ENCODE measurements around the gene CBARP. TPM values are rescaled to one million over a fixed set of nuclear protein-coding genes. Genes with fewer than 3 reads are reported as not detected.
A peak's percentile ranks its signal among the peaks of the same experiment; 100 is the strongest.

CBARP gene
- total and polyA plus RNA-seq, 2 of the 13 experiments (the other 11 are each of a cell fraction or from before 2014, with no cell fraction given), result 1.2 to 1.4 TPM

GRCh38 chr19:1205114-1206099, 32.4 kb downstream of the CBARP start, which contains the start of gene STK11 (continued):
- no peak for TF ChIP-seq SMAD9 (CRISPR knock-in tag; IDR thresholded peaks at IDR 0.05)
- TF ChIP-seq ZNF770 (CRISPR knock-in tag; IDR thresholded peaks at IDR 0.05), result peak; percentile 27; the same call in 1 of the 2 replicates
- 0 out of 2 replicates have a peak, but pooled peaks have one; percentile 20 for TF ChIP-seq YEATS2 (CRISPR knock-in tag; IDR thresholded peaks at IDR 0.05; ENCODE audit: borderline replicate concordance)
- no peak for TF ChIP-seq SRSF4 (IDR thresholded peaks at IDR 0.05; ENCODE audit: low read depth, low read length, poor library complexity, severe bottlenecking)
- TF ChIP-seq HOXA9 (CRISPR knock-in tag; IDR thresholded peaks at IDR 0.05; ENCODE audit: borderline replicate concordance), result no peak
- no peak for TF ChIP-seq ZBTB42 (CRISPR knock-in tag; IDR thresholded peaks at IDR 0.05)
- no peak for TF ChIP-seq ZC3H4 (CRISPR knock-in tag; IDR thresholded peaks at IDR 0.05; ENCODE audit: borderline replicate concordance)
- peak; percentile 56 for TF ChIP-seq MED1 (CRISPR knock-in tag; IDR thresholded peaks at IDR 0.05)
- TF ChIP-seq RAD21 (CRISPR knock-in tag; IDR thresholded peaks at IDR 0.05), result no peak; the same call in 1 of the 2 replicates
- TF ChIP-seq ZNF570 (CRISPR knock-in tag; IDR thresholded peaks at IDR 0.05; ENCODE audit: borderline replicate concordance), result no peak
- TF ChIP-seq PBX2 (CRISPR knock-in tag; IDR thresholded peaks at IDR 0.05), result peak; percentile 95
- TF ChIP-seq DMTF1 (CRISPR knock-in tag; IDR thresholded peaks at IDR 0.05), result no peak
- no peak for TF ChIP-seq KLF15 (CRISPR knock-in tag; IDR thresholded peaks at IDR 0.05; ENCODE audit: borderline replicate concordance)
- no peak for TF ChIP-seq NRL (CRISPR knock-in tag; IDR thresholded peaks at IDR 0.05; ENCODE audit: borderline replicate concordance)
- 0 out of 2 replicates have a peak, but pooled peaks have one; percentile 71 for TF ChIP-seq SMAD1 (CRISPR knock-in tag; IDR thresholded peaks at IDR 0.05; ENCODE audit: borderline replicate concordance, low read depth)
- TF ChIP-seq SKI (IDR thresholded peaks at IDR 0.05; ENCODE audit: partially characterized antibody), result no peak
- TF ChIP-seq ADNP (CRISPR knock-in tag; IDR thresholded peaks at IDR 0.05), result no peak
- TF ChIP-seq ZNF761 (CRISPR knock-in tag; conservative IDR thresholded peaks at IDR 0.05), result no peak
- TF ChIP-seq ZNF556 (CRISPR knock-in tag; IDR thresholded peaks at IDR 0.05; ENCODE audit: borderline replicate concordance), result 0 out of 2 replicates have a peak, but pooled peaks have one; percentile 64
- TF ChIP-seq REL (CRISPR knock-in tag; conservative IDR thresholded peaks at IDR 0.05), result no peak
- no peak for TF ChIP-seq ZZZ3 (CRISPR knock-in tag; IDR thresholded peaks at IDR 0.05; ENCODE audit: borderline replicate concordance)
- no peak for TF ChIP-seq SETDB1 (CRISPR knock-in tag; IDR thresholded peaks at IDR 0.05; ENCODE audit: borderline replicate concordance)
